K562 (cell line): ENCODE data around the gene FSTL4. TPM values are rescaled to one million over a fixed set of nuclear protein-coding genes. Genes with fewer than 3 reads are reported as not detected.

Experiments used
- ATAC-seq: fragments of 200-7000 bp; cut with Tn5 transposase; 3 replicates; pipeline ENCODE4 v1.9.1; 2020; ENCODE audit warnings: moderate library complexity
- BruUV-seq: library from RNA; stranded (reverse); fragments of 400-500 nt; replicated peaks from 2 replicates; lab custom pipeline; 2021; lab: Mats Ljungman, UMichigan
- CTCF ChIA-PET: fragments of 300-600 bp; formaldehyde crosslinking; extraction: SDS; loops from one replicate; lab custom pipeline; 2021; ENCODE audit warnings: low intra/inter-chr PET ratio; lab: Yijun Ruan, JAX
- POLR2A ChIA-PET: fragments of 300-600, 350-650 bp; sonication (Branson Sonifier 250); formaldehyde crosslinking; extraction: SDS; loops from one replicate; lab custom pipeline; 2021; ENCODE audit warnings: antibody characterized with exemption, inconsistent platforms; lab: Yijun Ruan, JAX
- DNase-seq, 4 experiments: peaks; one replicate each; pipeline versions ENCODE4 v3.0.0 to v3.0.0-alpha.2; 2011 to 2018; ENCODE audit warnings: low spot score in 3 of 4, mixed read lengths in 3 of 4; ENCODE audit errors: extremely low read depth in 1 of 4
- FAIRE-seq: peaks from 2 replicates; lab custom pipeline; 2011; peaks lifted over from hg19 to GRCh38; lab: Jason Lieb, UNC
- H2AFZ ChIP-seq: 2 replicates; pipeline ENCODE4 v1.6.0; 2011; ENCODE audit warnings: low read depth, low read length, control low read depth, inconsistent platforms
- H3K27ac ChIP-seq: fragments of 200-600 bp; 3 replicates; pipeline ENCODE4 v1.8.0; 2011; ENCODE audit warnings: low read depth, mild to moderate bottlenecking, control low read depth, inconsistent platforms, low read length, moderate library complexity, mixed read lengths; ENCODE audit errors: extremely low read depth
- H3K27me3 ChIP-seq, 2 experiments: fragments of 300-600 bp in 1 of 2; 2 replicates in 1 of 2; 3 replicates in 1 of 2; pipeline versions ENCODE4 v1.6.0 to v1.8.0; 2011; ENCODE audit warnings: inconsistent platforms in 2 of 2, low read length in 2 of 2, mild to moderate bottlenecking in 1 of 2, mixed read lengths in 1 of 2, moderate library complexity in 1 of 2; ENCODE audit not compliant: control insufficient read depth in 2 of 2, insufficient read depth in 2 of 2
- H3K36me3 ChIP-seq: fragments of 300-600 bp; 3 replicates; pipeline ENCODE4 v1.8.0; 2011; ENCODE audit warnings: mild to moderate bottlenecking, low read length, inconsistent platforms; ENCODE audit not compliant: control insufficient read depth, insufficient read depth
- H3K4me1 ChIP-seq, 2 experiments: fragments of 200-600 bp in 1 of 2; replicated peaks in 1 of 2; 2 replicates in 1 of 2; 3 replicates in 1 of 2; pipeline versions ENCODE4 v1.5.1 to v1.8.0; 2011; ENCODE audit warnings: inconsistent platforms in 2 of 2, low read length in 2 of 2, mild to moderate bottlenecking in 1 of 2, mixed read lengths in 1 of 2, moderate library complexity in 1 of 2; ENCODE audit not compliant: control insufficient read depth in 2 of 2, insufficient read depth in 2 of 2
- H3K4me2 ChIP-seq: 2 replicates; pipeline ENCODE4 v1.6.1; 2011; ENCODE audit warnings: low read length, control low read depth, inconsistent platforms, mixed read lengths; ENCODE audit not compliant: insufficient read depth
- H3K4me3 ChIP-seq: fragments of 200-600 bp; sonication (generic), shearing (Covaris generic); 2 replicates; pipeline ENCODE4 v1.5.1; 2016; ENCODE audit warnings: control low read depth, inconsistent platforms
- H3K79me2 ChIP-seq: fragments of 200-600 bp; 3 replicates; pipeline ENCODE4 v1.8.0; 2011; ENCODE audit warnings: low read length, inconsistent platforms; ENCODE audit not compliant: control insufficient read depth, insufficient read depth
- H3K9ac ChIP-seq, 2 experiments: 2 replicates each; pipeline versions ENCODE4 v1.6.0 to v1.6.1; 2011; ENCODE audit warnings: low read depth in 2 of 2, low read length in 2 of 2, control low read depth in 1 of 2, inconsistent platforms in 1 of 2, mild to moderate bottlenecking in 1 of 2, mixed read lengths in 1 of 2; ENCODE audit not compliant: insufficient read depth in 1 of 2
- H3K9me1 ChIP-seq: one replicate; pipeline ENCODE4 v1.6.0; 2011; ENCODE audit warnings: inconsistent platforms, mild to moderate bottlenecking, low read length, moderate library complexity; ENCODE audit not compliant: control insufficient read depth, insufficient read depth
- H3K9me3 ChIP-seq: replicated peaks from 2 replicates; pipeline ENCODE4 v1.5.1; 2011; ENCODE audit warnings: low read depth, low read length, inconsistent platforms; ENCODE audit not compliant: control insufficient read depth, insufficient read depth
- H4K20me1 ChIP-seq: replicated peaks from 2 replicates; pipeline ENCODE4 v1.6.1; 2011; ENCODE audit warnings: low read length, inconsistent platforms, mixed read lengths; ENCODE audit not compliant: control insufficient read depth, insufficient read depth
- DDX20 ChIP-seq: fragments of 450-650 bp; IDR thresholded peaks from 2 replicates; pipeline ENCODE4 v1.6.1; 2016; ENCODE audit warnings: missing genetic modification characterization, low read depth, mild to moderate bottlenecking, missing compliant biosample characterization, moderate library complexity
- HIVEP1 ChIP-seq: fragments of 250-450 bp; sonication (Bioruptor Pico); IDR thresholded peaks from 2 replicates; pipeline ENCODE4 v1.4.0; 2020; ENCODE audit warnings: mild to moderate bottlenecking
- ILK ChIP-seq: fragments of 450-650 bp; IDR thresholded peaks from 2 replicates; pipeline ENCODE4 v1.6.1; 2016; ENCODE audit warnings: missing genetic modification characterization, low read depth, mild to moderate bottlenecking, missing compliant biosample characterization, moderate library complexity, borderline replicate concordance
- MTA1 ChIP-seq: fragments of 450-650 bp; IDR thresholded peaks from 2 replicates; pipeline ENCODE4 v1.6.1; 2017; ENCODE audit warnings: borderline replicate concordance
- NR4A1 ChIP-seq, 2 experiments: fragments of 250-450 bp in 1 of 2; fragments of 450-650 bp in 1 of 2; sonication (Bioruptor Pico) in 1 of 2; IDR thresholded peaks; 2 replicates each; pipeline versions ENCODE4 v1.4.0 to v1.6.1; 2016 to 2020; ENCODE audit warnings: mild to moderate bottlenecking in 2 of 2, missing compliant biosample characterization in 1 of 2, missing genetic modification characterization in 1 of 2, moderate library complexity in 1 of 2
- PTTG1 ChIP-seq: fragments of 450-650 bp; IDR thresholded peaks from 2 replicates; pipeline ENCODE4 v1.6.1; 2016; ENCODE audit warnings: low read depth, mild to moderate bottlenecking, missing genetic modification characterization, missing compliant biosample characterization
- SIRT6 ChIP-seq: IDR thresholded peaks from one replicate; pipeline ENCODE4 v1.6.1; 2012; ENCODE audit warnings: low read depth, mild to moderate bottlenecking, control low read depth, inconsistent platforms, low read length, moderate library complexity
- SNIP1 ChIP-seq: fragments of 450-650 bp; IDR thresholded peaks from 2 replicates; pipeline ENCODE4 v1.7.1; 2017; ENCODE audit warnings: low read depth, mild to moderate bottlenecking
- TAL1 ChIP-seq: fragments of 450-650 bp; IDR thresholded peaks from 2 replicates; pipeline ENCODE4 v1.6.1; 2016; ENCODE audit warnings: mild to moderate bottlenecking
- WGBS: fragments of 100-300 bp; shearing (Covaris generic); methylation state at CpG from one replicate; pipeline ENCODE4 v1.1.6; 2016; ENCODE audit warnings: low coverage, mixed read lengths; ENCODE audit not compliant: insufficient coverage; ENCODE audit errors: missing lambda C conversion rate; 5-methylcytosine and 5-hydroxymethylcytosine counted together
- in situ Hi-C: fragments of 300-500 bp; cut with MboI; formaldehyde crosslinking; loops from 4 replicates; pipeline ENCODE4 v1.15.0; 2018; ENCODE audit warnings: inconsistent platforms, mixed read lengths
- intact Hi-C: fragments of 100-400 bp; cut with micrococcal nuclease; formaldehyde crosslinking; loops from 2 replicates; pipeline ENCODE4 v1.14.2; 2022
- polyA plus RNA-seq, 8 experiments: library from polyadenylated mRNA; depleted of rRNA in 4 of 8; stranded (reverse) in 5 of 8; unstranded in 3 of 8; fragments of >200 nt; fragmentation: Nextera tagmentation in 2 of 8; fragmentation: Illumina TruSeq in 1 of 8; extraction: Ambion mirVana in 2 of 8; extraction: Trizol in 1 of 8; gene quantifications; 2 replicates each; pipeline versions ENCODE4 v1.2.1 to v1.2.3, GENCODE V29; 2011 to 2014; ENCODE audit warnings: inconsistent platforms in 1 of 8, missing spikeins in 1 of 8
- total RNA-seq, 7 experiments: library from RNA; depleted of rRNA in 6 of 7; stranded (reverse); fragments of >200 nt in 6 of 7; fragmentation: Illumina TruSeq in 2 of 7; extraction: Trizol in 2 of 7; gene quantifications; 2 replicates each; pipeline versions ENCODE4 v1.2.1 to v1.2.3, GENCODE V29; 2011 to 2021; ENCODE audit warnings: low replicate concordance in 1 of 7
- TF ChIP-seq, protein P1 (sequence below): fragments of 450-650 bp; IDR thresholded peaks from 2 replicates; pipeline ENCODE4 v1.6.1; 2016; ENCODE audit warnings: low read depth, mild to moderate bottlenecking, moderate library complexity

The FSTL4 gene
- total and polyA plus RNA-seq, 9 of the 15 experiments (the other 6 are each of a cell fraction or from before 2014, with no cell fraction given): 0.08 to 0.18 (median 0.10) TPM; not detected in 5

DNA sequence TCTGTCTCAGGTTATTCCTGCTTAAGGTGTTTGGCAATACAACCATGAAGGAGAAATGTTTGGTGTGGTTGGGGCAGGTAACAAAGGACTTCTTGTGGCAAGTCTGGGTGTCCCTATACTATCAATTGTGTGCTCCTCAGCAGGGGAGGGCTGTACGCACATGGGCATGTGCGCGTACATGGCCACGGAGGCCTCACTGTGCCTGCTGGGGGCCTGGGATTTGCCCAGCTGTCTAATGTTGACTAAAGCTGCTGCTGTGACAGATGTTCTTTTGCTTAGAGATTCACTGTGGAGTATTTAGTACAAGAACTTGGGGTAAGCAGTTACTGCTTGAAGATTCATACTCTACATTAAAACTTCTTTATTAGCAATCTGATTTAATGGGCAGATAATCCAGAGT lies 463.0 kb downstream of the FSTL4 start:
- ChIA-PET CTCF (no interaction called here), POLR2A (interaction anchor here (0.5 to 1.0 kb wide), 2 partner anchors 18 to 176 kb away, joined by 3 read pairs; no protein-coding TSS in a partner anchor)
- DNase-seq (no peak), FAIRE-seq (no peak), ATAC-seq (no peak)
- WGBS: 32% methylated on average over 4 of the region's 4 CpGs
- no peaks in the 10 kb centered on the region for H3K9me1 ChIP-seq
- no peaks in the 10 kb centered on the region for H3K79me2 ChIP-seq
- TF ChIP-seq SIRT6 (no peak), DDX20 (tag) (no peak)
- intact Hi-C loops (no loop called here), in situ Hi-C loops (no loop called here)
- no peaks in the 10 kb centered on the region for H3K4me1 ChIP-seq
- H3K9ac ChIP-seq: no peak overlapping the region
- no peaks in the 10 kb centered on the region for H3K36me3 ChIP-seq
- H4K20me1 ChIP-seq: no peaks in the 10 kb centered on the region
- H3K4me3 ChIP-seq: no peak overlapping the region
- no peak overlapping the region for H2AFZ ChIP-seq
- no TSS peak for BruUV-seq
- peaks cover 20 to 23% of the 10 kb centered on the region in 2 experiments for H3K27me3 ChIP-seq
- H3K27ac ChIP-seq: no peak overlapping the region
- H3K4me2 ChIP-seq: no peak overlapping the region
- H3K9me3 ChIP-seq: no peaks in the 10 kb centered on the region

DNA sequence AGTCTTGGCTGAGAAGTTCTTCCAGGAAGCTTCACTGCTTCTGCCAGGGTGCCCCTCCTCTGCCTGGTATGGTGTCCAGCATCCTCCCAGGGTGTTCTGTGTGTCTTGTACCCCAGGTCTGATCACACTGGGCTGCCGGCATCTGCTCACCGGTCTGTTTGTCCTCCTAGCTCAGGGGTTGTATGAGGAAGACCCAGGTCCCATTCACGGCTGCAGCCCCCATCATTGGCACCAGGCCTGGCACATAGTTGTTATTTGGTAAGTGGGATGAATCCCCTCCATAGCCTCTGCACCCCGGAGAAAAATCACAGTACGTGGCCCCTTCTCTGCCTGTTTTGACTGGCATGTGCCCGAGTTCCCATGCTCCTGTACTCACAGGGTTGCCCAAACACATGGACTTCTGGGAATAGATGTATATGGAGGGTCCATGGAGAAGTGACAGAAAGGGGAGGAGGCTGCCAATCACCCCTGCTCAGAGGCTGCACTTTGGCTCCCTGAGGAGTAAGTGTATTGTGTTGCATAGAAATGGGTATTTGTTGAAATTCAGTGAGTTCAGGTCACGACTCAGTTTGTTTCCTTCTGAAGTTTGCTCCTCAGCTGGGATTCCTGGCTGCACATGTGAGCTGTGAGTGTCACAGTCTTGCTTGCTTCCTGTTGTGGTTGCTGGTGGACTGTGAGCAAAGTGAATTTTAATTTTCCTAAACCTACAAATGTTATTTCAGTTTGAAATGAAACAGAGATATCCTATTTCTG lies 464.4 kb downstream of the FSTL4 start:
- no peak overlapping the region for H3K4me2 ChIP-seq
- no peaks in the 10 kb centered on the region for H4K20me1 ChIP-seq
- BruUV-seq: no TSS peak
- ChIA-PET POLR2A (no interaction called here), CTCF (no interaction called here)
- peaks cover 8 to 19% of the 10 kb centered on the region in 2 experiments; a peak in 4 of 5 replicates for H3K27me3 ChIP-seq
- no peak overlapping the region for H3K4me3 ChIP-seq
- H3K36me3 ChIP-seq: no peaks in the 10 kb centered on the region
- DNase-seq (no peak), ATAC-seq (no peak), FAIRE-seq (no peak)
- intact Hi-C loops (no loop called here), in situ Hi-C loops (no loop called here)
- H3K4me1 ChIP-seq: no peaks in the 10 kb centered on the region
- H3K79me2 ChIP-seq: no peaks in the 10 kb centered on the region
- H3K9ac ChIP-seq: no peak overlapping the region
- H3K9me3 ChIP-seq: no peaks in the 10 kb centered on the region
- H2AFZ ChIP-seq: peak overlapping the region; percentile 56
- no peak overlapping the region for H3K27ac ChIP-seq
- whole genome bisulfite sequencing: 14% methylated on average over 7 of the region's 7 CpGs
- H3K9me1 ChIP-seq: no peaks in the 10 kb centered on the region
- TF ChIP-seq PTTG1 (no peak), SNIP1 (no peak), MTA1 (no peak), HIVEP1 (CRISPR knock-in tag) (no peak), ILK (no peak), TAL1 (no peak), NR4A1 (CRISPR knock-in tag; IDR thresholded peaks at IDR 0.05) (no peak), NR4A1 (tag; IDR thresholded peaks at IDR 0.05) (no peak)
- TF ChIP-seq, protein P1, sequence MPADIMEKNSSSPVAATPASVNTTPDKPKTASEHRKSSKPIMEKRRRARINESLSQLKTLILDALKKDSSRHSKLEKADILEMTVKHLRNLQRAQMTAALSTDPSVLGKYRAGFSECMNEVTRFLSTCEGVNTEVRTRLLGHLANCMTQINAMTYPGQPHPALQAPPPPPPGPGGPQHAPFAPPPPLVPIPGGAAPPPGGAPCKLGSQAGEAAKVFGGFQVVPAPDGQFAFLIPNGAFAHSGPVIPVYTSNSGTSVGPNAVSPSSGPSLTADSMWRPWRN: no peak
